ENCODE data around the gene EIF3B. TPM values are rescaled to one million over a fixed set of nuclear protein-coding genes. Genes with fewer than 3 reads are reported as not detected.
"Not testable (repeated sequence)": the region's sequence is repeated elsewhere in the genome, so short reads cannot be mapped to it uniquely, and the experiment has no call there.

The EIF3B gene
- total RNA-seq, 1 donor from 2014 or later, result 224 TPM

- Mint-ChIP-seq H3K27me3 (ENCODE audit: low read depth) (no peaks in the 10 kb centered on the region), H3K4me1 (no peaks in the 10 kb centered on the region), H3K4me3 (no peak overlapping the region), H3K27ac (ENCODE audit: unreplicated experiment) (no peak overlapping the region), H3K9me3 (no peaks in the 10 kb centered on the region), H3K36me3 (ENCODE audit: low read depth) (no peaks in the 10 kb centered on the region)
- no peak for TF ChIP-seq CTCF (conservative IDR thresholded peaks at IDR 0.05)
- DNase-seq (ENCODE audit: low read depth, low spot score), result no peak
Measured at GRCh38 chr7:2416650-2417049, 62.0 kb downstream of the EIF3B start.

GRCh38 chr7:2417178-2417577 is 62.6 kb downstream of the EIF3B start:
- not testable (repeated sequence) for H3K27me3 Mint-ChIP-seq (ENCODE audit: low read depth); H3K9me3 Mint-ChIP-seq; H3K27ac Mint-ChIP-seq (ENCODE audit: unreplicated experiment); H3K36me3 Mint-ChIP-seq (ENCODE audit: low read depth); H3K4me1 Mint-ChIP-seq; H3K4me3 Mint-ChIP-seq; DNase-seq (ENCODE audit: low read depth, low spot score)

GRCh38 chr7:2417981-2418481 is 63.4 kb downstream of the EIF3B start:
- Mint-ChIP-seq H3K36me3 (ENCODE audit: low read depth) (no peaks in the 10 kb centered on the region), H3K4me1 (no peaks in the 10 kb centered on the region), H3K9me3 (no peaks in the 10 kb centered on the region), H3K27ac (ENCODE audit: unreplicated experiment) (no peak overlapping the region), H3K4me3 (no peak overlapping the region), H3K27me3 (ENCODE audit: low read depth) (no peaks in the 10 kb centered on the region)
- DNase-seq (ENCODE audit: low read depth, low spot score), result no peak
- no peak for TF ChIP-seq CTCF (conservative IDR thresholded peaks at IDR 0.05)

GRCh38 chr7:2420216-2420933 is 65.7 kb downstream of the EIF3B start:
- H3K27me3 Mint-ChIP-seq (ENCODE audit: low read depth), result no peaks in the 10 kb centered on the region
- H3K36me3 Mint-ChIP-seq (ENCODE audit: low read depth), result no peaks in the 10 kb centered on the region
- no peak for DNase-seq (ENCODE audit: low read depth, low spot score)
- peaks cover 8% of the 10 kb centered on the region for H3K4me1 Mint-ChIP-seq
- H3K27ac Mint-ChIP-seq (ENCODE audit: unreplicated experiment), result no peak overlapping the region
- TF ChIP-seq CTCF (conservative IDR thresholded peaks at IDR 0.05), result no peak
- H3K9me3 Mint-ChIP-seq, result no peaks in the 10 kb centered on the region
- no peak overlapping the region for H3K4me3 Mint-ChIP-seq

- no peaks in the 10 kb centered on the region for H3K9me3 Mint-ChIP-seq
- DNase-seq (ENCODE audit: low read depth, low spot score), result no peak
- peaks cover 2% of the 10 kb centered on the region for H3K36me3 Mint-ChIP-seq (ENCODE audit: low read depth)
- no peak overlapping the region for H3K4me3 Mint-ChIP-seq
- H3K27me3 Mint-ChIP-seq (ENCODE audit: low read depth), result no peaks in the 10 kb centered on the region
- TF ChIP-seq CTCF (conservative IDR thresholded peaks at IDR 0.05), result no peak
- H3K27ac Mint-ChIP-seq (ENCODE audit: unreplicated experiment), result no peak overlapping the region
- peaks cover 14% of the 10 kb centered on the region for H3K4me1 Mint-ChIP-seq
Measured at GRCh38 chr7:2421943-2422310, 67.3 kb downstream of the EIF3B start.

- Mint-ChIP-seq H3K36me3 (ENCODE audit: low read depth) (peaks cover 11% of the 10 kb centered on the region), H3K27me3 (ENCODE audit: low read depth) (no peaks in the 10 kb centered on the region), H3K4me1 (peaks cover 14% of the 10 kb centered on the region), H3K4me3 (no peak overlapping the region), H3K9me3 (peaks cover under 1% of the 10 kb centered on the region), H3K27ac (ENCODE audit: unreplicated experiment) (no peak overlapping the region)
- TF ChIP-seq CTCF (conservative IDR thresholded peaks at IDR 0.05), result no peak
- DNase-seq (ENCODE audit: low read depth, low spot score), result no peak
Measured at GRCh38 chr7:2425749-2426148, 71.1 kb downstream of the EIF3B start.
